ENCODE data around the gene CCDC57. TPM values are rescaled to one million over a fixed set of nuclear protein-coding genes. Genes with fewer than 3 reads are reported as not detected.

CCDC57 gene
- total RNA-seq, 4 donors from 2014 or later: 27.1 to 79.9 (median 50.9) TPM

GRCh38 chr17:82168568-82168967 lies 44.1 kb downstream of the CCDC57 start:
- Histone ChIP-seq H3K27me3 (no peaks in the 10 kb centered on the region), H3K36me3 (peaks cover 0 to 8% of the 10 kb centered on the region in 2 donors), H3K27ac (no peak overlapping the region), H3K4me1 (no peaks in the 10 kb centered on the region), H3K4me3 (replicated peaks in 1 of 3) (no peak overlapping the region), H3K9me3 (no peaks in the 10 kb centered on the region)
- intact Hi-C loops (cut with DNase I): no loop called here
- no peak for DNase-seq
- no peak for TF ChIP-seq POLR2A (IDR thresholded peaks at IDR 0.05)
- TF ChIP-seq, protein P1, sequence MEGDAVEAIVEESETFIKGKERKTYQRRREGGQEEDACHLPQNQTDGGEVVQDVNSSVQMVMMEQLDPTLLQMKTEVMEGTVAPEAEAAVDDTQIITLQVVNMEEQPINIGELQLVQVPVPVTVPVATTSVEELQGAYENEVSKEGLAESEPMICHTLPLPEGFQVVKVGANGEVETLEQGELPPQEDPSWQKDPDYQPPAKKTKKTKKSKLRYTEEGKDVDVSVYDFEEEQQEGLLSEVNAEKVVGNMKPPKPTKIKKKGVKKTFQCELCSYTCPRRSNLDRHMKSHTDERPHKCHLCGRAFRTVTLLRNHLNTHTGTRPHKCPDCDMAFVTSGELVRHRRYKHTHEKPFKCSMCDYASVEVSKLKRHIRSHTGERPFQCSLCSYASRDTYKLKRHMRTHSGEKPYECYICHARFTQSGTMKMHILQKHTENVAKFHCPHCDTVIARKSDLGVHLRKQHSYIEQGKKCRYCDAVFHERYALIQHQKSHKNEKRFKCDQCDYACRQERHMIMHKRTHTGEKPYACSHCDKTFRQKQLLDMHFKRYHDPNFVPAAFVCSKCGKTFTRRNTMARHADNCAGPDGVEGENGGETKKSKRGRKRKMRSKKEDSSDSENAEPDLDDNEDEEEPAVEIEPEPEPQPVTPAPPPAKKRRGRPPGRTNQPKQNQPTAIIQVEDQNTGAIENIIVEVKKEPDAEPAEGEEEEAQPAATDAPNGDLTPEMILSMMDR (IDR thresholded peaks at IDR 0.05): no peak
- WGBS, 2 donors: 95 to 96% methylated on average over 6 of the region's 6 CpGs

GRCh38 chr17:82167028-82167427 lies 45.6 kb downstream of the CCDC57 start:
- no peak for DNase-seq
- TF ChIP-seq, protein P1 (IDR thresholded peaks at IDR 0.05): no peak
- TF ChIP-seq POLR2A (IDR thresholded peaks at IDR 0.05): no peak
- H3K9me3 ChIP-seq: no peaks in the 10 kb centered on the region
- 92 to 97% methylated on average over 5 of the region's 5 CpGs for WGBS, 2 donors
- no peak overlapping the region for H3K27ac ChIP-seq
- peaks cover 4 to 11% of the 10 kb centered on the region in 2 donors for H3K36me3 ChIP-seq
- no peak overlapping the region for H3K4me3 ChIP-seq (replicated peaks in 1 of 3)
- no peaks in the 10 kb centered on the region for H3K4me1 ChIP-seq
- H3K27me3 ChIP-seq: no peaks in the 10 kb centered on the region
- intact Hi-C loops (cut with DNase I): no loop called here

DNA sequence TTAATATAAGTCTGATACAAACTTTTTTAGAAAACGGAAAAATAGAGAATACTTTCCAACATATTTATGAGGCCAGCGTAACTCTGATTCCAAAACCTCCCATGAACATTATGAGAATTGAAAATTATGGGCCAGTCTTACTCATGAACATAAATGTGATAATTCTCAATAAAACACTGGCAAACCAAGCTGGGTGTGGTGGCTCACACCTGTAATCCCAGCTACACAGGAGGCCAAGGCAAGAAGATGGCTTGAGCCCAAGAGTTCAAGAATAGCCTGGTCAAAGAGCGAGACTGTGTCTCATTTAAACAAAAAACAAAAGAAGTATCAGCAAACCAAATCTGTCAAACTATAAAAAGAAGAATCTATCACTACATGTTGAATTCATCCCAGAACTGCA lies 47.8 kb downstream of the CCDC57 start:
- no peak for DNase-seq
- no peaks in the 10 kb centered on the region for H3K27me3 ChIP-seq
- peaks cover 4 to 12% of the 10 kb centered on the region in 2 donors for H3K36me3 ChIP-seq
- no peak overlapping the region for H3K4me3 ChIP-seq (replicated peaks in 1 of 3)
- intact Hi-C loops (cut with DNase I): no loop called here
- H3K9me3 ChIP-seq: no peaks in the 10 kb centered on the region
- TF ChIP-seq, protein P1 (IDR thresholded peaks at IDR 0.05): no peak
- TF ChIP-seq POLR2A (IDR thresholded peaks at IDR 0.05): no peak
- H3K4me1 ChIP-seq: no peaks in the 10 kb centered on the region
- H3K27ac ChIP-seq: no peak overlapping the region
- WGBS, 2 donors: 96 to 97% methylated on average over 3 of the region's 3 CpGs

- 81 to 86% methylated on average over 8 of the region's 8 CpGs for WGBS, 2 donors
- H3K4me3 ChIP-seq (replicated peaks in 1 of 3): no peak overlapping the region
- DNase-seq: no peak
- no peak overlapping the region for H3K27ac ChIP-seq
- intact Hi-C loops (cut with DNase I): no loop called here
- TF ChIP-seq, protein P1 (IDR thresholded peaks at IDR 0.05): no peak
- no peak for TF ChIP-seq POLR2A (IDR thresholded peaks at IDR 0.05)
- no peaks in the 10 kb centered on the region for H3K9me3 ChIP-seq
- H3K27me3 ChIP-seq: no peaks in the 10 kb centered on the region
- no peaks in the 10 kb centered on the region for H3K4me1 ChIP-seq
- H3K36me3 ChIP-seq: peaks cover 4 to 13% of the 10 kb centered on the region in 2 donors
Measured at GRCh38 chr17:82161216-82161615, 51.4 kb downstream of the CCDC57 start.

GRCh38 chr17:82160075-82160474 lies 52.6 kb downstream of the CCDC57 start:
- H3K9me3 ChIP-seq: no peaks in the 10 kb centered on the region
- H3K4me1 ChIP-seq: no peaks in the 10 kb centered on the region
- no peak overlapping the region for H3K27ac ChIP-seq
- H3K27me3 ChIP-seq: no peaks in the 10 kb centered on the region
- WGBS, 2 donors: 72 to 91% methylated on average over 5 of the region's 5 CpGs
- peaks cover 4 to 13% of the 10 kb centered on the region in 2 donors for H3K36me3 ChIP-seq
- no peak for TF ChIP-seq POLR2A (IDR thresholded peaks at IDR 0.05)
- intact Hi-C loops (cut with DNase I): no loop called here
- H3K4me3 ChIP-seq (replicated peaks in 1 of 3): no peak overlapping the region
- DNase-seq: no peak

DNA sequence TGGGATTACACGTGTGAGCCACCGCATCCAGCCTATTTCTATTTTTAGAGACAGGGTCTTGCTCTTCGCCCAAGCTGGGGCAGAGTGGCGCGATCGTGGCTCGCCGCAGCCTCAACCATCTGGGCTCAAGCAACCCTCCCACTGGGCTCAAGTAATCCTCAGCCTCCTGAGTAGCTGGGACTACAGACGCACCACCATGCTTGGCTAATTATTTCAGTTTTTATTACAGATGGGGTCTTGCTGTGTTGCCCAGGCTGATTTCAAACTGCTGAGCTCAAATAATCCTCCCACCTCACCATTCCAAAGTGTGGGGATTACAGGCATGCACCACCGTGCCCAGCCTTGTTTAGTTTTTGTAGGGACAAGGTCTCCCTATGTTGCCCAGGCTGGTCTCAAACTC lies 53.8 kb downstream of the CCDC57 start:
- Histone ChIP-seq H3K9me3 (no peaks in the 10 kb centered on the region), H3K4me1 (no peaks in the 10 kb centered on the region), H3K4me3 (replicated peaks in 1 of 3) (no peak overlapping the region), H3K27me3 (no peaks in the 10 kb centered on the region), H3K27ac (no peak overlapping the region), H3K36me3 (peaks cover 4 to 13% of the 10 kb centered on the region in 2 donors)
- no peak for TF ChIP-seq POLR2A (IDR thresholded peaks at IDR 0.05)
- TF ChIP-seq, protein P1 (IDR thresholded peaks at IDR 0.05): no peak
- 91 to 93% methylated on average over 10 of the region's 10 CpGs for WGBS, 2 donors
- intact Hi-C loops (cut with DNase I): loop anchor here (5.0 kb wide), 1 partner anchor 57 kb away; no protein-coding TSS in a partner anchor
- DNase-seq: no peak

Data from thyroid gland (tissue), 4 donors.